ENCODE data around the gene TLCD3B. TPM values are rescaled to one million over a fixed set of nuclear protein-coding genes. Genes with fewer than 3 reads are reported as not detected.

Gene TLCD3B
- total RNA-seq, 1 donor from 2014 or later = 2.1 TPM

DNA sequence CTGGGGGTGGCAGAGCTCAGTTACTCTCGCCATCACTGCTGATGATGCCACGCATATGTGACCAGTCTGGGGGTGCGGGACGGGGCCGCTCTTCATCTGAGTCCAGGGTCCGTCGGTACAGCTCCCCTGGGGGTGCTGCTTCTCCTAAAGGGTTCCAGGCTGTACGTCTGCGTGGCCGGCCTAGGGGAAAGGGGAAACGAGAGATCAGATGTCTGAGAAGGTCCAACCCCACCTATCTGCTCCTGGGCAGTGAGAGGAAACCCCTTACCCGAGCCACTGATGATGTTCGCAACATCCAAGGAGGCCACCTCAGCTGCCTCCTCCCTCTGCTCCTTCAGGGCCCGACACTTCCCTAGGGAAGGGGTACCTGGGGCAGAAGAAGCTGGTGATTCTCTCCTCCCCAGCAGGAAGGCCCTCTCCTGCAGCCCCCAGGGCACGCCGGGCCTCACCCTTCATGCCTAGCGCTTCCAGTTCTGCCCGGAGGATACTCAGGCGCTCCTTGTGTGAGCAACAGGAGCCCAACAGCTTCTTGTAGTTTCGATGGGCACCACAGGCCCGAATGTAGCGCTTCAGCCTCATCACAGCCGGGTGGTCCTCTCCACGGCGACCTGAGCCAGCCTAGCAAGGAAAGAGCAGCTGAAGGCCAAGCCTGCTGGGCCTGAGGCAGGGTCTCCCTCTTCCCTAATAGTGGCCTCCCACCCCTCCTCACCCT is 37.7 kb downstream of the TLCD3B start:
- Mint-ChIP-seq H3K36me3 (peaks cover 17% of the 10 kb centered on the region), H3K27ac (no peak overlapping the region), H3K27me3 (no peaks in the 10 kb centered on the region), H3K9me3 (no peaks in the 10 kb centered on the region), H3K4me1 (ENCODE audit: unreplicated experiment) (peaks cover 27% of the 10 kb centered on the region), H3K4me3 (no peak overlapping the region)
- peak; percentile 70 for DNase-seq (ENCODE audit: extremely low spot score, unreplicated experiment)
- TF ChIP-seq, protein P1, sequence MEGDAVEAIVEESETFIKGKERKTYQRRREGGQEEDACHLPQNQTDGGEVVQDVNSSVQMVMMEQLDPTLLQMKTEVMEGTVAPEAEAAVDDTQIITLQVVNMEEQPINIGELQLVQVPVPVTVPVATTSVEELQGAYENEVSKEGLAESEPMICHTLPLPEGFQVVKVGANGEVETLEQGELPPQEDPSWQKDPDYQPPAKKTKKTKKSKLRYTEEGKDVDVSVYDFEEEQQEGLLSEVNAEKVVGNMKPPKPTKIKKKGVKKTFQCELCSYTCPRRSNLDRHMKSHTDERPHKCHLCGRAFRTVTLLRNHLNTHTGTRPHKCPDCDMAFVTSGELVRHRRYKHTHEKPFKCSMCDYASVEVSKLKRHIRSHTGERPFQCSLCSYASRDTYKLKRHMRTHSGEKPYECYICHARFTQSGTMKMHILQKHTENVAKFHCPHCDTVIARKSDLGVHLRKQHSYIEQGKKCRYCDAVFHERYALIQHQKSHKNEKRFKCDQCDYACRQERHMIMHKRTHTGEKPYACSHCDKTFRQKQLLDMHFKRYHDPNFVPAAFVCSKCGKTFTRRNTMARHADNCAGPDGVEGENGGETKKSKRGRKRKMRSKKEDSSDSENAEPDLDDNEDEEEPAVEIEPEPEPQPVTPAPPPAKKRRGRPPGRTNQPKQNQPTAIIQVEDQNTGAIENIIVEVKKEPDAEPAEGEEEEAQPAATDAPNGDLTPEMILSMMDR (conservative IDR thresholded peaks at IDR 0.05) = no peak

DNA sequence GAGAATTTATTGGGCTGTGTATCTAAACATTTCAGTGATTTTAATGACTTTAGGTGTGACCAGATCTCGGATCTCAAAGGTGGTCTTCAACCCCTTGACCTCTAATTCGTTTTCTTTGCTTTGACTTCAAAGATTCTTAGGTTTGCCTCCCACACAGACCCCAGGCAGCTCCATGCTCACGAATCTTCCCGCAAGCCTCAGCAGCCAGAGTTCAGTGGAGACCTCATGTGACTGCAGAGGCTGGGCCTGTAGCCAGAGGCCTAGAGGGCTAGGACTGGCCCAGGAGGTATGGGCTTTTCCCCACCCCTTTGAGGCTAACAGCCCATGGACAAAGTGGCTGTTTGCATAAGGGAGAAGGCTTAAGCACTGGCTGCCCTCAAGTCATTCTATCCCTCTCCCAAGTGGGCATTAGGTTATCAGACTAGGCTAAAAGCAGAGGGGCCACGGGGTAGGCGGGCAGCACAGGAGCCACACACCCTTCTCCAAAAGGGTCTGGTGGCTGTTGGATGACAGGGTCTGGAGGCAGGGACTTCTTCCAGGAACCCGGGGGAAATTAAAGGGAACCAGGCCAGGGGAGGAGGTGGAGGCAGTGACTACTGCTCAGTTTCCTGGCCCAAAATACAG is 38.6 kb downstream of the TLCD3B start:
- Mint-ChIP-seq H3K4me1 (ENCODE audit: unreplicated experiment) (peaks cover 27% of the 10 kb centered on the region), H3K9me3 (no peaks in the 10 kb centered on the region), H3K4me3 (peak overlapping the region; percentile 31), H3K27ac (no peak overlapping the region), H3K27me3 (no peaks in the 10 kb centered on the region), H3K36me3 (peaks cover 17% of the 10 kb centered on the region)
- TF ChIP-seq, protein P1 (conservative IDR thresholded peaks at IDR 0.05) = no peak
- no peak for DNase-seq (ENCODE audit: extremely low spot score, unreplicated experiment)

GRCh38 chr16:29991571-29991904 is 39.5 kb downstream of the TLCD3B start:
- H3K36me3 Mint-ChIP-seq = peaks cover 14% of the 10 kb centered on the region
- H3K27me3 Mint-ChIP-seq = no peaks in the 10 kb centered on the region
- no peak for DNase-seq (ENCODE audit: extremely low spot score, unreplicated experiment)
- TF ChIP-seq, protein P1 (conservative IDR thresholded peaks at IDR 0.05) = no peak
- H3K27ac Mint-ChIP-seq = no peak overlapping the region
- H3K4me1 Mint-ChIP-seq (ENCODE audit: unreplicated experiment) = peaks cover 22% of the 10 kb centered on the region
- no peak overlapping the region for H3K4me3 Mint-ChIP-seq
- no peaks in the 10 kb centered on the region for H3K9me3 Mint-ChIP-seq

DNA sequence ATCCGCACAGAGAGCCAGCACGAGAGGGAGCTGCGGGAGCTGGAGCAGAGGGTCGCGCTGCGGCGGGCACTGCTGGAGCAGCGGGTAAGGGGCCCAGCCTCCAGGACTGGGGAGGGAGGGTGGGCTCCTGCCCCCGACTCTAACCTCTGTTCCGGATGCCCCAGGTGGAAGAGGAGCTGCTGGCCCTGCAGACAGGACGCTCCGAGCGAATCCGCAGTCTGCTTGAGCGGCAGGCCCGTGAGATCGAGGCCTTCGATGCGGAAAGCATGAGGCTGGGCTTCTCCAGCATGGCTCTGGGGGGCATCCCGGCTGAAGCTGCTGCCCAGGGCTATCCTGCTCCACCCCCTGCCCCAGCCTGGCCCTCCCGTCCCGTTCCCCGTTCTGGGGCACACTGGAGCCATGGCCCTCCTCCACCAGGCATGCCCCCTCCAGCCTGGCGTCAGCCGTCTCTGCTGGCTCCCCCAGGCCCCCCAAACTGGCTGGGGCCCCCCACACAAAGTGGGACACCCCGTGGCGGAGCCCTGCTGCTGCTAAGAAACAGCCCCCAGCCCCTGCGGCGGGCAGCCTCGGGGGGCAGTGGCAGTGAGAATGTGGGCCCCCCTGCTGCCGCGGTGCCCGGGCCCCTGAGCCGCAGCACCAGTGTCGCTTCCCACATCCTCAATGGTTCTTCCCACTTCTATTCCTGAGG is 40.0 kb downstream of the TLCD3B start:
- H3K36me3 Mint-ChIP-seq = peaks cover 14% of the 10 kb centered on the region
- peaks cover 22% of the 10 kb centered on the region for H3K4me1 Mint-ChIP-seq (ENCODE audit: unreplicated experiment)
- H3K4me3 Mint-ChIP-seq = no peak overlapping the region
- no peak for DNase-seq (ENCODE audit: extremely low spot score, unreplicated experiment)
- no peak overlapping the region for H3K27ac Mint-ChIP-seq
- TF ChIP-seq, protein P1 (conservative IDR thresholded peaks at IDR 0.05) = no peak
- H3K9me3 Mint-ChIP-seq = no peaks in the 10 kb centered on the region
- H3K27me3 Mint-ChIP-seq = no peaks in the 10 kb centered on the region

DNA sequence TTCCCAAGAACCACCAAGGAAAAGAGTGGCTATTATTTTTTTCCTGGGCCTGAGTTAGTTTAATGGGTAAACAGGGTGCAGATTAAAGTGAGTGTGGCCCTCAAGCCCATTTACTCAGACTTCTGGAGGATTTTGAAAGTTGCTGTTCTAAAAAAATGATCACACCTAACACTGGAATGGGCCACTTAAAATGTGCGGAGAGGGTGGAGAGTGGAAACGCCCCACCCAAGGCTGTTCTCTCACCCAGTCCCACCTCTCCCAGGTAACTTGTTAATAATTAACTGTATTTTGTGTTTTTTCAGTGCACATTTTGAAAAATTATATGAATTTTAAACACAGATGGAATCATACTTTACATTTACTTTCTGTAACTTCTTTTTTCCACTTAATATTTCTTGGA is 41.0 kb downstream of the TLCD3B start:
- no peaks in the 10 kb centered on the region for H3K9me3 Mint-ChIP-seq
- no peak overlapping the region for H3K4me3 Mint-ChIP-seq
- peaks cover 22% of the 10 kb centered on the region for H3K4me1 Mint-ChIP-seq (ENCODE audit: unreplicated experiment)
- no peak for DNase-seq (ENCODE audit: extremely low spot score, unreplicated experiment)
- no peaks in the 10 kb centered on the region for H3K27me3 Mint-ChIP-seq
- H3K27ac Mint-ChIP-seq = no peak overlapping the region
- H3K36me3 Mint-ChIP-seq = peaks cover 17% of the 10 kb centered on the region
- TF ChIP-seq, protein P1 (conservative IDR thresholded peaks at IDR 0.05) = no peak
